WTC11 (cell line): ENCODE data around the gene HMX1.

Experiments used
- CTCF ChIP-seq: fragments of 200-600 bp; IDR thresholded peaks from 2 replicates; pipeline ENCODE4 v1.8.0; 2022; ENCODE audit warnings: antibody characterized with exemption
- HMGXB4 ChIP-seq: sonication (generic); formaldehyde crosslinking; IDR thresholded peaks from 2 replicates; pipeline ENCODE4 v1.8.1; 2023; ENCODE audit warnings: mild to moderate bottlenecking, moderate library complexity, missing genetic modification reagents
- MAX ChIP-seq: sonication (generic); formaldehyde crosslinking; IDR thresholded peaks from 2 replicates; pipeline ENCODE4 v1.8.0; 2022; ENCODE audit warnings: mild to moderate bottlenecking, missing genetic modification reagents

- no peak for TF ChIP-seq CTCF
- no peak for TF ChIP-seq HMGXB4 (CRISPR knock-in tag)
- TF ChIP-seq MAX (CRISPR knock-in tag) = no peak
Observed at GRCh38 chr4:8830056-8830455, 41.6 kb downstream of the HMX1 start.
